DOHH2 (cell line): Measurements from ENCODE around the gene CIAO2B.

Experiments used
- H3F3A ChIP-seq: fragments of 200-600 bp; sonication (generic), shearing (Covaris generic); 2 replicates; pipeline ENCODE4 v1.6.0; 2016; ENCODE audit warnings: antibody characterized with exemption, mild to moderate bottlenecking; ENCODE audit not compliant: control insufficient read depth, insufficient read depth
- H3K27ac ChIP-seq: fragments of 200-600 bp; sonication (generic); 2 replicates; pipeline ENCODE4 v1.5.1; 2014; ENCODE audit warnings: low read depth, mild to moderate bottlenecking, low read length, moderate library complexity
- H3K27me3 ChIP-seq: fragments of 200-600 bp; sonication (generic); 2 replicates; pipeline ENCODE4 v1.6.1; 2014; ENCODE audit warnings: mild to moderate bottlenecking, low read length, mixed read lengths; ENCODE audit not compliant: control insufficient read depth
- H3K36me3 ChIP-seq: fragments of 200-600 bp; sonication (generic); 2 replicates; pipeline ENCODE4 v1.6.1; 2014; ENCODE audit warnings: mild to moderate bottlenecking, low read length, moderate library complexity, mixed read lengths; ENCODE audit not compliant: control insufficient read depth
- H3K4me1 ChIP-seq: fragments of 200-600 bp; sonication (generic); 2 replicates; pipeline ENCODE4 v1.6.1; 2014; ENCODE audit warnings: mild to moderate bottlenecking, low read length, mixed read lengths; ENCODE audit not compliant: control insufficient read depth
- H3K4me2 ChIP-seq: fragments of 200-600 bp; sonication (generic); 2 replicates; pipeline ENCODE4 v1.6.0; 2014; ENCODE audit warnings: mild to moderate bottlenecking, low read length, moderate library complexity
- H3K4me3 ChIP-seq: fragments of 200-600 bp; sonication (generic); 2 replicates; pipeline ENCODE4 v1.5.1; 2014; ENCODE audit warnings: mild to moderate bottlenecking, low read length, mixed read lengths
- H3K79me2 ChIP-seq: fragments of 200-600 bp; sonication (generic); 2 replicates; pipeline ENCODE4 v1.6.1; 2014; ENCODE audit warnings: mild to moderate bottlenecking, low read length, mixed read lengths; ENCODE audit not compliant: control insufficient read depth
- H3K9me2 ChIP-seq: fragments of 200-600 bp; sonication (generic); replicated peaks from 2 replicates; pipeline ENCODE4 v1.6.1; 2014; ENCODE audit warnings: mild to moderate bottlenecking, low read length, mixed read lengths; ENCODE audit not compliant: control insufficient read depth
- H3K9me3 ChIP-seq: fragments of 200-600 bp; sonication (generic); 2 replicates; pipeline ENCODE4 v1.6.1; 2014; ENCODE audit warnings: antibody characterized with exemption, low read length, mixed read lengths; ENCODE audit not compliant: control insufficient read depth, insufficient read depth
- H4K20me1 ChIP-seq: fragments of 200-600 bp; sonication (generic); 2 replicates; pipeline ENCODE4 v1.6.0; 2014; ENCODE audit warnings: low read depth, mild to moderate bottlenecking, antibody characterized with exemption, low read length, moderate library complexity; ENCODE audit not compliant: control insufficient read depth, insufficient read depth
- EZH2phosphoT487 ChIP-seq: fragments of 200-600 bp; sonication (generic); IDR thresholded peaks from 2 replicates; pipeline ENCODE4 v1.6.1; 2017; ENCODE audit warnings: borderline replicate concordance, mild to moderate bottlenecking, antibody characterized with exemption, low read length, moderate library complexity, mixed read lengths
- TF ChIP-seq, protein P1 (sequence below): fragments of 200-600 bp; sonication (generic); IDR thresholded peaks from one replicate; pipeline ENCODE4 v1.5.1; 2014; ENCODE audit warnings: antibody characterized with exemption, mild to moderate bottlenecking, low read depth, low read length; ENCODE audit not compliant: poor library complexity, severe bottlenecking

CIAO2B gene

DNA sequence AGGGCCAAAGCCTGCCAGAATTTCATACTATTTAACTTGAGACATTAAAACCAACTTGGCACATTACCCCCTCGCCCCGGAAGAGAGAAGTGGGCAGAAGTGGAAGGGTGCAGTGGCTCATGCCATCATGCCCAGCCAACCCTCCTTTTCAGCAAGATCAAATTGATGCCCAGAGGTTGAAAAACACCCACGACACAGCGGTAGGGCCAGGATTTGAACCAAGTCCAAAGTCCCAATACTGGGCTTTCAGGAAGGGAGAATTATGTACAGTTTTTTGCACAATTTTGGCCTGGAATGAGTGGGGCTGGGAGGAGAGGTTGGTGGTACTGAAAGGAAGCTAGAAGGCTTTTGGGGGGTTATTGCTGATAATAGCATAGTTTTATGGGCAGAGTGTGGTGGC lies 42.8 kb downstream of the CIAO2B start:
- no peak overlapping the region for H3K4me3 ChIP-seq
- H3K27me3 ChIP-seq = no peaks in the 10 kb centered on the region
- TF ChIP-seq EZH2phosphoT487 = no peak
- TF ChIP-seq, protein P1, sequence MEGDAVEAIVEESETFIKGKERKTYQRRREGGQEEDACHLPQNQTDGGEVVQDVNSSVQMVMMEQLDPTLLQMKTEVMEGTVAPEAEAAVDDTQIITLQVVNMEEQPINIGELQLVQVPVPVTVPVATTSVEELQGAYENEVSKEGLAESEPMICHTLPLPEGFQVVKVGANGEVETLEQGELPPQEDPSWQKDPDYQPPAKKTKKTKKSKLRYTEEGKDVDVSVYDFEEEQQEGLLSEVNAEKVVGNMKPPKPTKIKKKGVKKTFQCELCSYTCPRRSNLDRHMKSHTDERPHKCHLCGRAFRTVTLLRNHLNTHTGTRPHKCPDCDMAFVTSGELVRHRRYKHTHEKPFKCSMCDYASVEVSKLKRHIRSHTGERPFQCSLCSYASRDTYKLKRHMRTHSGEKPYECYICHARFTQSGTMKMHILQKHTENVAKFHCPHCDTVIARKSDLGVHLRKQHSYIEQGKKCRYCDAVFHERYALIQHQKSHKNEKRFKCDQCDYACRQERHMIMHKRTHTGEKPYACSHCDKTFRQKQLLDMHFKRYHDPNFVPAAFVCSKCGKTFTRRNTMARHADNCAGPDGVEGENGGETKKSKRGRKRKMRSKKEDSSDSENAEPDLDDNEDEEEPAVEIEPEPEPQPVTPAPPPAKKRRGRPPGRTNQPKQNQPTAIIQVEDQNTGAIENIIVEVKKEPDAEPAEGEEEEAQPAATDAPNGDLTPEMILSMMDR = no peak
- no peaks in the 10 kb centered on the region; the same call in 1 of the 2 replicates for H4K20me1 ChIP-seq
- no peaks in the 10 kb centered on the region for H3K9me2 ChIP-seq
- peaks cover 12% of the 10 kb centered on the region for H3K36me3 ChIP-seq
- no peak overlapping the region for H3K4me2 ChIP-seq
- 0 out of 2 replicates have a peak, but pooled peaks cover 4% of the 10 kb centered on the region for H3K4me1 ChIP-seq
- peaks cover 3% of the 10 kb centered on the region; the same call in 1 of the 2 replicates for H3K79me2 ChIP-seq
- H3K27ac ChIP-seq = no peak overlapping the region
- no peaks in the 10 kb centered on the region for H3K9me3 ChIP-seq
- H3F3A ChIP-seq = 0 out of 2 replicates have a peak, but pooled peaks cover 2% of the 10 kb centered on the region

GRCh38 chr16:66890799-66891198 lies 43.4 kb downstream of the CIAO2B start:
- Histone ChIP-seq H3K4me1 (0 out of 2 replicates have a peak, but pooled peaks cover 4% of the 10 kb centered on the region), H3K9me2 (no peaks in the 10 kb centered on the region), H3K4me2 (no peak overlapping the region), H3K27ac (no peak overlapping the region), H3K9me3 (no peaks in the 10 kb centered on the region), H3K4me3 (no peak overlapping the region), H3K79me2 (peaks cover 3% of the 10 kb centered on the region; the same call in 1 of the 2 replicates), H3K36me3 (peaks cover 14% of the 10 kb centered on the region), H3K27me3 (no peaks in the 10 kb centered on the region), H4K20me1 (no peaks in the 10 kb centered on the region; the same call in 1 of the 2 replicates), H3F3A (0 out of 2 replicates have a peak, but pooled peaks cover 2% of the 10 kb centered on the region)
- TF ChIP-seq, protein P1 = no peak
- no peak for TF ChIP-seq EZH2phosphoT487

GRCh38 chr16:66889622-66890021 lies 44.6 kb downstream of the CIAO2B start:
- Histone ChIP-seq H3K4me2 (no peak overlapping the region), H3K4me1 (0 out of 2 replicates have a peak, but pooled peaks cover 4% of the 10 kb centered on the region), H3K4me3 (no peak overlapping the region), H4K20me1 (no peaks in the 10 kb centered on the region; the same call in 1 of the 2 replicates), H3K36me3 (peaks cover 25% of the 10 kb centered on the region), H3K27me3 (no peaks in the 10 kb centered on the region), H3F3A (0 out of 2 replicates have a peak, but pooled peaks cover 2% of the 10 kb centered on the region), H3K9me2 (no peaks in the 10 kb centered on the region), H3K27ac (no peak overlapping the region), H3K9me3 (no peaks in the 10 kb centered on the region), H3K79me2 (peaks cover 4% of the 10 kb centered on the region; the same call in 1 of the 2 replicates)
- TF ChIP-seq, protein P1 = no peak
- no peak for TF ChIP-seq EZH2phosphoT487
